Colonic mucosa (tissue), 4 donors: ENCODE measurements around the gene MCFD2. TPM values are rescaled to one million over a fixed set of nuclear protein-coding genes. Genes with fewer than 3 reads are reported as not detected.

Experiments
- DNase-seq: peaks from one replicate; pipeline ENCODE4 v3.0.0-alpha.2; 2020
- H3K27ac ChIP-seq: fragments of 200-600 bp; one replicate; pipeline ENCODE4 v1.8.0; 2021
- H3K27me3 ChIP-seq: fragments of 200-600 bp; one replicate; pipeline ENCODE4 v1.8.0; 2021
- H3K36me3 ChIP-seq: fragments of 200-600 bp; one replicate; pipeline ENCODE4 v1.8.0; 2021
- H3K4me1 ChIP-seq: fragments of 200-600 bp; one replicate; pipeline ENCODE4 v1.8.0; 2021; ENCODE audit warnings: mild to moderate bottlenecking
- H3K4me3 ChIP-seq: fragments of 200-600 bp; one replicate; pipeline ENCODE4 v1.8.0; 2021
- H3K9ac ChIP-seq, 2 donors: one replicate each; pipeline ENCODE4 v1.7.0; 2013; ENCODE audit warnings: control low read depth in 2 of 2, low read depth in 2 of 2, low read length in 2 of 2
- H3K9me3 ChIP-seq: fragments of 200-600 bp; one replicate; pipeline ENCODE4 v1.8.0; 2021
- intact Hi-C: fragments of 100-400 bp; cut with DNase I; formaldehyde crosslinking; loops from one replicate; pipeline ENCODE4 v1.14.1; 2022
- total RNA-seq, 2 donors: library from RNA; stranded (reverse); fragmentation: NEBNext Ultra II Directional in 1 of 2; extraction: Animal tissue kit (Norgen Biotek cat#: 25700) in 1 of 2; gene quantifications; one replicate each; pipeline ENCODE4 v1.2.1, GENCODE V29; 2021
- TF ChIP-seq, protein P1 (sequence below): fragments of 200-600 bp; IDR thresholded peaks from one replicate; pipeline ENCODE4 v1.8.0; 2022; ENCODE audit warnings: antibody characterized with exemption, mild to moderate bottlenecking
- donor health status: healthy.
- donor health status: DM: no; HTN: no; CAD: no.
- donor health status: DM: no; HTN: no; CAD: no.

Gene MCFD2
- total RNA-seq, 2 donors from 2014 or later: 44.0 to 54.8 TPM

DNA sequence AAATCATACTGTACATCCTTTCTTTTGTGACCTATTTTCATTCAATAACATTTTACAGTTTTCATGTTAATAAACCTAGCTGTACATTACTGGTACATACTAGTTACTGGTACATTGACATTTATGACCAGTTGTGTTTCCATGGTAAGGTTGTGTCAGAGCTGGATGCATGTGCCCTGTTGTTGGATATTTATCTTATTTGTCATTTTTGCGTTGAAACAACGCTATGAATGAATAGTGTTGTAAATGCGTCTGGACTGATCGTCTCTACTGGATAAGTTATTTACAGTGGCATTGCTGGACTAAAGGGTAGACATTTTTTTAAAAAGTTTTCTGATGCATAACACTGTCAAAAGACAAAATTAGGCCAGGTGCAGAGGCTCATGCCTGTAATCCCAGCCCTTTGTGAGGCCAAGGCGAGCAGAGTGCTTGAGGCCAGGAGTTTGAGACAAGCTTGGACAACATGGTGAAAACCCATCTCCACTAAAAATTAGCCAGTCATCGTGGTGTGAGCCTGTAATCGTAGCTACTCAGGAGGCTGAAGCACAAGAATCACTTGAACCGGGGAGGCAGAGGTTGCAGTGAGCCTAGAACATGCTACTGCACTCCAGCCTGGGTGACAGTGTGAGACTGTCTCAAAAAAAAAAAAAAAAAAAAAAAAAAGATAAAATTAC, 40.2 kb downstream of the MCFD2 start:
- no peak overlapping the region for H3K4me3 ChIP-seq
- TF ChIP-seq, protein P1, sequence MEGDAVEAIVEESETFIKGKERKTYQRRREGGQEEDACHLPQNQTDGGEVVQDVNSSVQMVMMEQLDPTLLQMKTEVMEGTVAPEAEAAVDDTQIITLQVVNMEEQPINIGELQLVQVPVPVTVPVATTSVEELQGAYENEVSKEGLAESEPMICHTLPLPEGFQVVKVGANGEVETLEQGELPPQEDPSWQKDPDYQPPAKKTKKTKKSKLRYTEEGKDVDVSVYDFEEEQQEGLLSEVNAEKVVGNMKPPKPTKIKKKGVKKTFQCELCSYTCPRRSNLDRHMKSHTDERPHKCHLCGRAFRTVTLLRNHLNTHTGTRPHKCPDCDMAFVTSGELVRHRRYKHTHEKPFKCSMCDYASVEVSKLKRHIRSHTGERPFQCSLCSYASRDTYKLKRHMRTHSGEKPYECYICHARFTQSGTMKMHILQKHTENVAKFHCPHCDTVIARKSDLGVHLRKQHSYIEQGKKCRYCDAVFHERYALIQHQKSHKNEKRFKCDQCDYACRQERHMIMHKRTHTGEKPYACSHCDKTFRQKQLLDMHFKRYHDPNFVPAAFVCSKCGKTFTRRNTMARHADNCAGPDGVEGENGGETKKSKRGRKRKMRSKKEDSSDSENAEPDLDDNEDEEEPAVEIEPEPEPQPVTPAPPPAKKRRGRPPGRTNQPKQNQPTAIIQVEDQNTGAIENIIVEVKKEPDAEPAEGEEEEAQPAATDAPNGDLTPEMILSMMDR: no peak
- intact Hi-C loops: loop anchor here (5.0 kb wide), 1 partner anchor 73 kb away; no protein-coding TSS in a partner anchor
- H3K27me3 ChIP-seq: no peaks in the 10 kb centered on the region
- no peak overlapping the region for H3K9ac ChIP-seq
- H3K36me3 ChIP-seq: no peaks in the 10 kb centered on the region
- no peaks in the 10 kb centered on the region for H3K4me1 ChIP-seq
- H3K9me3 ChIP-seq: no peaks in the 10 kb centered on the region
- DNase-seq: no peak
- no peak overlapping the region for H3K27ac ChIP-seq

DNA sequence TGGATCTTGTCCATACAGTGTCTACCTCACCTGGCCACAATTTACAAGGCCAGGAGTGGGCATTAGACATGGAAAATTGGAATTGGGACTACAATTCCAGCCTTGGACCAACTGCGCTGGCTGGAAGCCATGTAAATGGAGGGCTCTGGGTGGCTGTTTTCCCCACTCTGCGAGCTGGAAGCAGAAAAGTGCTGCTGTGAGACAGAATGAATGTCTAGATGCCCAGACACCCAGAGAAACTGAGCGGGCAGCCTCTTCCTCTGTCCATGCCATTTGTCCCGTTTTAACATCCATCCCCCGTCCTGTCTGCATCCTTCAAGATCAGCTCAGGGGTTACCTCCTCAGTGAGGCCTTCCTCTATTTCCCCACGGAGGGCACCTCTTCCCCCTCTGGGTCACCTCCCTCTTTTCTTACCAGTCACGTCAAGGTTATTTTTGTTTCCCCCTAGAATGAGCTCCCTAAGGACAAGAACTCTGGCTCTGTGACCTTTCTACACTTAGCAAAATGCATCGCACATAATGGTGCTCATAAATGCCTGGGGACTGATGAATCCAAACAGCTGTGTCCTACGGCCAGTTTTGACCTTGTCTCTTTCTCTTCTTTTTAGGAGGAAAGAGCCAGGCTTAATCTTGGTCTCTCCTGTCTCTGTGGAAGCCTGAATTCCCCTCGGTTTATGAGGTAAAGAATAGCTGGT, 41.2 kb downstream of the MCFD2 start:
- DNase-seq: no peak
- H3K9ac ChIP-seq: no peak overlapping the region
- H3K9me3 ChIP-seq: no peaks in the 10 kb centered on the region
- no peaks in the 10 kb centered on the region for H3K36me3 ChIP-seq
- H3K4me3 ChIP-seq: no peak overlapping the region
- H3K27ac ChIP-seq: peak overlapping the region; percentile 48
- H3K27me3 ChIP-seq: no peaks in the 10 kb centered on the region
- TF ChIP-seq, protein P1: no peak
- intact Hi-C loops: no loop called here
- no peaks in the 10 kb centered on the region for H3K4me1 ChIP-seq

DNA sequence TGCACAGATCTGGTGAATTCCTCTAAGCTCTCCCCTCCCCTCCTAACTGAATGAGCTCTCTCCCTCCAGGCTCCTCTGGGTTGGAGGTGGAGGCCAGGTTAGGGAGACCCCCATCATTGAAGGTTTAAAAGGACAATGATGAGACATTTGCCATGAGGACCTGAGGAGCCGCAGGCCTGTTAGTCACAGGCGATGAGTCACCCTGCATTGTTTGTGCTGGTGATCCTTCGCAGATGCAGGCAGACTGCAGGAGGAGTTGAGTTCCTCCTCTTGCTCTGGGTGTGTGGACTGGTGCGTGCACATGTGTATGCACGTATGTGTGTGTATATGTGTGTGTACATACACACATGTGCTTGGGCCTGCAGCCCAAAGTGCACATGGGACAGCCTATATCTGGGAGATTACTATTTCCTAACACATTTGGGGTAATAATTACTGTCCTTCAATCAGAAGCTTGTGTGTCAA, 42.0 kb downstream of the MCFD2 start:
- no peaks in the 10 kb centered on the region for H3K27me3 ChIP-seq
- H3K9me3 ChIP-seq: no peaks in the 10 kb centered on the region
- no peak overlapping the region for H3K4me3 ChIP-seq
- no peaks in the 10 kb centered on the region for H3K36me3 ChIP-seq
- no peak overlapping the region for H3K9ac ChIP-seq
- no peaks in the 10 kb centered on the region for H3K4me1 ChIP-seq
- intact Hi-C loops: no loop called here
- peak; percentile 70 for DNase-seq
- TF ChIP-seq, protein P1: no peak
- peak overlapping the region; percentile 48 for H3K27ac ChIP-seq

DNA sequence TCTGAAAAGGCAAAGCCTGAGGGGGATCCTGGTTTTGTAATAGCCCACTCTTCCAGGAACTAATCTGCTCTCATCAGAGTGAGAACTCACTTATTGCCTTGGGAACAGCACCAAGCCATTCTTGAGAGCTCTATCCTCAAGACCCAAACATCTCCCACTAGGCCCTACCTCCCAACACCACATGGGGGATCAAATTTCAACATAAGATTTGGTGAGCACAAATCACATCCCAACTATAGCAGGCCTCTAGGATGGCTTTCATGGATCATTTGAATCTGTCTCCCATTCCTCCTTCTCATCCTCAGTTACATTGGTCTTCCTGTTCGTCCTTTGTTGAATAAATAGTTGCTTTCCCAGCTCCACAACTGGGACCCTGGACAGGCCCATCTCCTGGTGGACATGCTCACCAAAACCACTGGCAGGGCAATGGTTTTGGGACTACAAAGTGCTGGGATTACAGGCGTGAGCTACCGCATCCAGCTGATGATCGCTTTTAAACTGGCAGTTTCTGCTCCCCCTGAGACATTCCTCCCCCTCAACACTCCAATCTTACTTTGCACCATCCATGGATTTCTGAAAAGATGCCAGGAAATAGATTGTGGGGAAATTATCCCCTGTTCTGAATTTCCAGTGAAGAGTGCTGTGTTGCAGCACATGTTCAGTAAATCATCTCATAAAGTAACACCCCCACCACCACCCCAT, 42.6 kb downstream of the MCFD2 start:
- Histone ChIP-seq H3K36me3 (no peaks in the 10 kb centered on the region), H3K9me3 (no peaks in the 10 kb centered on the region), H3K27ac (peak overlapping the region; percentile 48), H3K4me1 (no peaks in the 10 kb centered on the region), H3K4me3 (no peak overlapping the region), H3K9ac (no peak overlapping the region), H3K27me3 (no peaks in the 10 kb centered on the region)
- intact Hi-C loops: no loop called here
- TF ChIP-seq, protein P1: no peak
- DNase-seq: no peak

DNA sequence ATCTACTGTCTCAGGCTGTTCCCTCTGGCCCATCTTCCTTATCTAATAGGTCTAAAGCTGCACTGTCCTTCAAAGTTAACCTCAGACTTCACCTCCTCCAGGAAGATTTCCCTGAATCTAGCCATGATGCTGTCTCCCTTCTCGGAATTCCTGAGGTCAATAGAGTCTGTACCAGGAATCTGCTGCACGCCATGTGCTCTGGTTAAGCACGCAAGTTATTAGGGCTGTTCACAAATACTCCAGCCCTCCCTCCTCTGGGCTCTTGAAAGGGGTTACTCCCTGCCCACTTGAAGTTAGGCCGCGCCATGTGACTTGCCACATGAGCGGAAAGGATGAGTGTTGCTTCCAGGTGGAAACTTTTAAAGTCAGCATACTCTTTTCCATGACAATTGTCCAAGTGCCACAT, 43.6 kb downstream of the MCFD2 start:
- Histone ChIP-seq H3K27me3 (no peaks in the 10 kb centered on the region), H3K9me3 (no peaks in the 10 kb centered on the region), H3K27ac (no peak overlapping the region), H3K4me1 (no peaks in the 10 kb centered on the region), H3K4me3 (no peak overlapping the region), H3K36me3 (no peaks in the 10 kb centered on the region), H3K9ac (no peak overlapping the region)
- no peak for DNase-seq
- TF ChIP-seq, protein P1: no peak
- intact Hi-C loops: no loop called here
